HG03457 (cell line): ENCODE results near the gene KSR1.
"Not testable (repeated sequence)": the region's sequence is repeated elsewhere in the genome, so short reads cannot be mapped to it uniquely, and the experiment has no call there.

Experiments
- ATAC-seq: cut with Tn5 transposase; IDR thresholded peaks from one replicate; pipeline ENCODE4 v1.9.1; 2021; ENCODE audit warnings: moderate number of reproducible peaks; ENCODE audit not compliant: unreplicated experiment

Gene KSR1

DNA sequence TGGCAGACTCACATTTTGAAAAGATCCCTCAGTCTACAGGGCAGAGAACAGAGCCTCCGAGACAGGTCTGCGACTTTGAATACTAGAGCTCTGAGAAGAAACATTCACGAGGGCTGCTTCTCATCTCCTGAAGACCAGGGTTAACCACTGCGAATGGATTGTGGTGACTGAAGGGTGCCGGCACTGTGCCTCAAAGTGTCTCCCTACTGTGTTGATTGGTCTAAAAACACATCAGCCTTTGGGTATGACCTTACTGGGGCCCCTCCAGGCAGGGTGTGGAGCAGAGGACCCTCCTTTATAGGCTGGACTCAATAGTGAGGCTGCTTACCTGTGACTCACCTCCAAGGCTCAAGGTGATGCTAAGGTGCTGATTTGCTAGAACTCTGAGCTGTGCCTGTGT is 172.1 kb downstream of the KSR1 start:
- ATAC-seq = no peak

GRCh38 chr17:27629260-27629659 is 173.0 kb downstream of the KSR1 start:
- ATAC-seq = not testable (repeated sequence)

DNA sequence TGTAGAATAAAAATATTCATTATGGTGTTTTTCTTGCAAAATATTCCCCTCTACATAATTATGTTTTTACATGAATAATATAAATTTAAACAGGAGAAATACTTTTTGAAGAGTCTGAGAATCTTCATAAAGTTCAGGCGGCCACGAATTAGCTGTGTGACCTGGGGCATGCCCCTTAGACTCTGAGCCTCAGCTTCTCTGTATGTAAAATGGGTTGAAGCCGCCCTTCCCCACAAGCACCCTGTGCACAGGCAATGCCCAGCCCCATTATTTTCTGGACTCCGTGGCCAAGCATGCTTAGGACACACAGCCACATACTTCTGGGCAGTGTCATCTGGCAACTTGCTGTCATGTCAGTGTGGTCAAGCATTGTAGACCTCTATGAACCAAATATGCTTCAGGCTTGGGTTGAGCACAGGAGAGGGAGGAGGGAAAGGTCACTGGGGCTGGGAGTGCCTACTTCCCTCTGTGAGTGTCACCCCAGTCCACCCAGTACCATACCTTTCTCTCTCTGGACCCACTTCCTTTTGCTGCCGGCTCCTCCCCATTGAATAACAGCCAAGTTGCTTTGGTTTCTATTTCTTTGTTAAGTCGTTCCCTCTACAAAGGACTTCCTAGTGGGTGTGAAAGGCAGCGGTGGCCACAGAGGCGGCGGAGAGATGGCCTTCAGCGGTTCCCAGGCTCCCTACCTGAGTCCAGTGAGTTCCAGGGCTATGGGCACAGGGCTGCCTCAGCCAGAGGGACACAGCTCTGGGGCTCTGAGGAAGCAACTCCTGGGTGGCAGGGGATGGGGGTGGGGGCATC is 174.6 kb downstream of the KSR1 start, which contains the start of gene LGALS9:
TSS of gene LGALS9 (plus strand) at position 582 of the 804 bp plus-strand sequence. CDS start at position 660, 78 bp downstream.
- ATAC-seq = no peak

- no peak for ATAC-seq
Observed at GRCh38 chr17:27631411-27631760, 175.1 kb downstream of the KSR1 start.

DNA sequence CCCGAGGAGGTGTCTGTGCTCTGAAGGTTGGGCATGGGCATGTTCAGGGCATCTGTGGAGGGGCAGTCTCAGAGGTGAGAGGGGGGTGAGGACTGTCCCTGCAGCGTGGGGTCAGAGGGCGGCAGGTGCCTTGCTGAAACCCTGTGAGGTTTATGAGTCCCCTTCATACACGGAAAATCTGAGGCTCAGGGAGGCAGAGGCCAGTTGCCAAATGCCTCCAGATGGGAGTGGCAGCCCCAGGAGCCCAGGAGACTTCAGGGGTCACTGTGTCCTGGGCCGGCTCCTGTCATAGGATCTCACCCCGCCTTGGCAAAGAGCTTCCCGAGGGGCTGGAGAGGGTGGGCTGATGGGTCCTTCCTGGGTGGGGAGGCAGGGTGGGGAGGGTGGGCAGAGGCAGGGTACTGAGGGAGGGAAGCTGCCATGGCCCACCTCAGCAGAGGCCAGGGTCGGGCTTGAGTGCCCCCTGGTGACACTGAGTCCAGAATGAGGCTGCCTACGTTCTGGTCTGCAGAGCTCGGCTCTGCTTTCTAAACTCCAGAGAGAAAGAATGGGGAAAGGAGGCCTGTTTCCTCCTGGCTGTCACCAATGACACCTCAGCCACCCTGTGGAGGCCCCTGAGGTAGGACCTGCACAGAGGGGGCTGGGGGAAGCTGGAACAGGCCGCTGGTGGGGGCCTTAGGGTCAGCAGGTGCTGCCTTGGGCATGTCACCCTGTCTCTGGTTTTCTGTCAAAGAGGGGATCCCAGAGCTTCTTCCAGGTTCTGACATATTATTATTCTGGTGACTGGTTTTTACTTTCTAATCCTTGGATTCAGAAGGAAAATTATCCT is 175.9 kb downstream of the KSR1 start:
- ATAC-seq = no peak

GRCh38 chr17:27632766-27633165 is 176.5 kb downstream of the KSR1 start:
- ATAC-seq = not testable (repeated sequence)

- no peak for ATAC-seq
Observed at GRCh38 chr17:27633312-27634025, 177.2 kb downstream of the KSR1 start.

DNA sequence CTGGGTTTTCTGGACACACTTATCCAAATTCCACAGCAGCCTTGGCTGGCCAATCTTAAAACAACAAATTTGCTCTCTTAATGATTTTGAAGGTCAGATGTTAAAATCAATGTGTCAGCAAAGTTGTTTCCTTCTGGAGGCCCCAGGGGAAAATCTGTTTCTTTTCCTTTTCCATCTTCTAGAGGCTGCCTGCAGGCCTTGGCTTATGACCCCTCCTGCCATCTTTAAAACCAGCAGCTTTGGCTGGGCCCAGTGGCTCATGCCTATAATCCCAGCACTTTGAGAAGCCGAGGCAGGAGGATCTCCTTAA is 177.7 kb downstream of the KSR1 start:
- ATAC-seq = no peak

DNA sequence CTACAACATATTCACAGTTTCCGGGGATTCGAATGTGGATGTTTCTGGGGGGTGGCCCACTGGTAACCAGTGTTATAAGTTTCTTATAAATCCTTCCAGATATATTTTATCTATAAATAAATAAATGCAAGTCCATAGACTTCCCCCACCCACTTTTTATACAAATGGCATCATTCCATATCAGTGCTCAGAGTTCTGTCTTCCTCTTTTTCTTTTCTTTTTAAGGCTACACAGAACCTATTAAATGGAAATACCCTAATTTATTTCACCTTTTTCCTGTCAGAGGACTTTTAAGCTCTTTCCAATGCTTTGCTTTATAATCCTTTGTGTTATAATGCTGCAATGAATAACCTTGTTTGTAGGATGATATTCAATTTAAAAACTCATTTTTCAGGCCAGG is 178.5 kb downstream of the KSR1 start:
- no peak for ATAC-seq

DNA sequence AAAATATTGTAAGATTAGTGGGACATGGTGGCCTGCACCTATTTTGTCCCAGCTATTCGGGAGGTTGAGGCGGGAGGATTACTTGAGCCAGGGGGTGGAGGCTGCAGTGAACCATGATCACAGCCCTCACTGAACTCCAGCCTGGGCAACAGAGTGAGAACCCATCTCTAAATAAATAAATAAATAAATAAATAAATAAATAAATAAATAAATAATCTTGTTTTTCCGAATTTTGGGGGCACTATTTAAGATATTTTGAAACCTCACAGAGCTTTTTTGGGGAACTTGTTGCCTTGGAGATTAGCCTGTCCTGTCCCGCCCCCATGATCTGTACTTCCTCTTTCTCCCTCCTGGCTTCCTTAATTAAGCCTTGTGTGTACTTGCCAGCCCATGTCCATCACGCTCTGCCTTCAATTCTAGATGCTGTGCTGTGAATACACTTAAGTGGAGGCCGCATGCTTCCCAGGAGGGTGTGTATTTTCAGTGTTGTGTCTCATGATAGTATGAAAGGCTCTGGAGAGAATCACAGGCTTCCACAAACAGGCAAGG is 179.1 kb downstream of the KSR1 start:
- ATAC-seq = no peak

- not testable (repeated sequence) for ATAC-seq
Observed at GRCh38 chr17:27636005-27636520, 179.8 kb downstream of the KSR1 start.

GRCh38 chr17:27637818-27638217 is 181.6 kb downstream of the KSR1 start:
- ATAC-seq = not testable (repeated sequence)

GRCh38 chr17:27638415-27638914 is 182.2 kb downstream of the KSR1 start:
- ATAC-seq = not testable (repeated sequence)

DNA sequence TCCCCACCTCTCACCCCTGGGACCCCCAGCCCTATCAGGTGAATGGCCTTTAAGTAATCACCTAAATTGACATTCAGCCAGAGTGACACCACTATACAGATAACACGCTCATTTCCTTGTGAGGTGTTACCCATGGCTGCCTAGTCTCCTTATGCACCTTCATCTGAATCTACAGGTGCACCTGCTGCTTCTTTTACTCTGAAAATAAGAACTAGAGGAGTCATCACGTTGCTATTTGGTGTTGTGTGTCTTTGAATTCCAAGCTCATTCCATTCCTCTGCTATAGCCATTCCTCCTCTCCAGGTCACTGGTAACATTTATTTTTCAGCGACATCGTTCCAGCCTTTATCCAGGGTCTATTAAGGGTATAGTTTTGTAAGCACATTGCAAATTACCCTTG is 184.5 kb downstream of the KSR1 start:
- ATAC-seq = no peak

- ATAC-seq = no peak
Observed at GRCh38 chr17:27644586-27644985, 188.3 kb downstream of the KSR1 start.

DNA sequence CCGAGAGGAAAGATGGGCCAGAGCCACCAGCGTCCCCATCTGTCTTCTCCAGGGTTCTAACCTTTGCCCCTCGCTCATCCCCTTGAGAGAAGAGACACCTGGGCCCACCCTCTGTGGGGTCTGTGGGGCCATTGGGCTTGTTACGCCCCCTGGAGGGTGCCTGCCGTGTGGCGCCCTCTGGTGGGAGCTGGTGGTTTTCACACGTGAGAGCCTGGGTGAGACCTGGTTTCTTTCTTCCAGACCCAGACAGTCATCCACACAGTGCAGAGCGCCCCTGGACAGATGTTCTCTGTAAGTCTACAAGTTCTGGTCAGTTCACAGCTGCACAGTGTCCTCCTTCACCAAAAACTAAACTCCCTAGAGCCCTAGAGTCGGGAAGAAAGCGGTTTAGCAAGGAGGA is 189.4 kb downstream of the KSR1 start:
- not testable (repeated sequence) for ATAC-seq

- no peak for ATAC-seq
Observed at GRCh38 chr17:27646232-27646631, 190.0 kb downstream of the KSR1 start.

GRCh38 chr17:27647765-27648164 is 191.5 kb downstream of the KSR1 start:
- ATAC-seq = no peak

GRCh38 chr17:27649111-27649571 is 192.9 kb downstream of the KSR1 start:
- not testable (repeated sequence) for ATAC-seq

GRCh38 chr17:27649929-27650328 is 193.7 kb downstream of the KSR1 start:
- ATAC-seq = no peak

- ATAC-seq = no peak
Observed at GRCh38 chr17:27650836-27651235, 194.6 kb downstream of the KSR1 start.
